NB4 (cell line): ENCODE measurements around the gene CPNE2.

ENCODE experiments used
- MYC ChIP-seq: IDR thresholded peaks from 2 replicates; pipeline ENCODE4 v1.6.1; 2011; ENCODE audit warnings: low read depth, low read length
- POLR2A ChIP-seq: IDR thresholded peaks from 2 replicates; pipeline ENCODE4 v1.6.1; 2011; ENCODE audit warnings: mild to moderate bottlenecking; ENCODE audit not compliant: insufficient read length; ENCODE audit errors: extremely low read depth
- TF ChIP-seq, protein P1 (sequence below): IDR thresholded peaks from one replicate; pipeline ENCODE4 v1.5.1; 2012; ENCODE audit warnings: low read depth, low read length
- TF ChIP-seq, protein P2 (sequence below): IDR thresholded peaks from 2 replicates; pipeline ENCODE4 v1.6.1; 2011; ENCODE audit warnings: low read depth, low read length

DNA sequence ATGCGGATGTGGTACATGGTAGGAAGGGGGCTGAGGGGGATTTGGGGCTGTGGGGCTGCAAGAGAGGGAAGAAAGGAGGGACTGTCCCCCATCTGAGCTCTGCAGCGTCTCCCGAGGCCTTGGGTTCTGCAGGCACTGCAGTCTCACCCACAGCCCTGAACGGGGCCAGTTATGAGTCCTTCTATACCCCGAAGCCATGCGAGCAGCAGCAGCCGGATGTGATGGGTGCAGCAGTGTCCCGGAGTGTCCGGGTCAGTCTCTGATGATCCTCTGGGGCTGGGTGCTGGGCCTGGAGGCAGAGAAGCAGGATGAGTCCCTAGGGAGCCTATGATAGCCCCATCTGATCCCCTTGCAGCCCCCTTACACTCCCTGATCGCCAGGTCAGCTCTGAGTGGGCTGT is 41.5 kb downstream of the CPNE2 start:
- no peak for TF ChIP-seq POLR2A
- TF ChIP-seq, protein P1, sequence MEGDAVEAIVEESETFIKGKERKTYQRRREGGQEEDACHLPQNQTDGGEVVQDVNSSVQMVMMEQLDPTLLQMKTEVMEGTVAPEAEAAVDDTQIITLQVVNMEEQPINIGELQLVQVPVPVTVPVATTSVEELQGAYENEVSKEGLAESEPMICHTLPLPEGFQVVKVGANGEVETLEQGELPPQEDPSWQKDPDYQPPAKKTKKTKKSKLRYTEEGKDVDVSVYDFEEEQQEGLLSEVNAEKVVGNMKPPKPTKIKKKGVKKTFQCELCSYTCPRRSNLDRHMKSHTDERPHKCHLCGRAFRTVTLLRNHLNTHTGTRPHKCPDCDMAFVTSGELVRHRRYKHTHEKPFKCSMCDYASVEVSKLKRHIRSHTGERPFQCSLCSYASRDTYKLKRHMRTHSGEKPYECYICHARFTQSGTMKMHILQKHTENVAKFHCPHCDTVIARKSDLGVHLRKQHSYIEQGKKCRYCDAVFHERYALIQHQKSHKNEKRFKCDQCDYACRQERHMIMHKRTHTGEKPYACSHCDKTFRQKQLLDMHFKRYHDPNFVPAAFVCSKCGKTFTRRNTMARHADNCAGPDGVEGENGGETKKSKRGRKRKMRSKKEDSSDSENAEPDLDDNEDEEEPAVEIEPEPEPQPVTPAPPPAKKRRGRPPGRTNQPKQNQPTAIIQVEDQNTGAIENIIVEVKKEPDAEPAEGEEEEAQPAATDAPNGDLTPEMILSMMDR: no peak
- no peak for TF ChIP-seq MYC
- TF ChIP-seq, protein P2, sequence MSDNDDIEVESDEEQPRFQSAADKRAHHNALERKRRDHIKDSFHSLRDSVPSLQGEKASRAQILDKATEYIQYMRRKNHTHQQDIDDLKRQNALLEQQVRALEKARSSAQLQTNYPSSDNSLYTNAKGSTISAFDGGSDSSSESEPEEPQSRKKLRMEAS: no peak
